Retinal pigment epithelial cell (primary cell): ENCODE data around the gene CCDC47.

Source experiments
- DNase-seq: peaks from one replicate; pipeline ENCODE4 v3.0.0-alpha.2; 2010; ENCODE audit warnings: low read depth
- H3K4me3 ChIP-seq: 2 replicates; pipeline ENCODE4 v1.5.1; 2011; ENCODE audit warnings: mild to moderate bottlenecking, low read length, control low read depth, moderate library complexity
- CTCF ChIP-seq: conservative IDR thresholded peaks from 2 replicates; pipeline ENCODE4 v1.5.1; 2011; ENCODE audit warnings: low read depth, low read length, control low read depth, inconsistent platforms

Gene CCDC47

GRCh38 chr17:63707151-63707550, 66.2 kb downstream of the CCDC47 start:
- TF ChIP-seq CTCF: no peak
- no peak overlapping the region for H3K4me3 ChIP-seq
- DNase-seq: no peak

- H3K4me3 ChIP-seq: no peak overlapping the region
- DNase-seq: no peak
- no peak for TF ChIP-seq CTCF
These were observed 66.9 kb downstream of the CCDC47 start for GRCh38 chr17:63706336-63707082.

GRCh38 chr17:63705657-63706056, 67.7 kb downstream of the CCDC47 start:
- TF ChIP-seq CTCF: no peak
- no peak overlapping the region for H3K4me3 ChIP-seq
- no peak for DNase-seq

GRCh38 chr17:63704836-63705235, 68.6 kb downstream of the CCDC47 start:
- no peak overlapping the region for H3K4me3 ChIP-seq
- no peak for TF ChIP-seq CTCF
- DNase-seq: no peak

GRCh38 chr17:63704259-63704576, 69.2 kb downstream of the CCDC47 start:
- no peak for DNase-seq
- TF ChIP-seq CTCF: no peak
- H3K4me3 ChIP-seq: no peak overlapping the region

GRCh38 chr17:63703556-63704258, 69.7 kb downstream of the CCDC47 start:
- no peak overlapping the region for H3K4me3 ChIP-seq
- TF ChIP-seq CTCF: no peak
- DNase-seq: no peak

- DNase-seq: no peak
- H3K4me3 ChIP-seq: no peak overlapping the region
- no peak for TF ChIP-seq CTCF
These were observed 70.4 kb downstream of the CCDC47 start for GRCh38 chr17:63703029-63703428.
